Lower leg skin (tissue), 3 donors: Measurements from ENCODE around the gene CMTM8.

ENCODE experiments used
- POLR2A ChIP-seq, 2 donors: fragments of 450-650 bp; IDR thresholded peaks; one replicate each; pipeline ENCODE4 v1.6.1; 2016 to 2017; ENCODE audit warnings: antibody characterized with exemption in 2 of 2, mild to moderate bottlenecking in 1 of 2, moderate library complexity in 1 of 2
- TF ChIP-seq, protein P1 (sequence below), 3 donors: fragments of 450-650 bp; IDR thresholded peaks; one replicate each; pipeline ENCODE4 v1.5.1; 2016; ENCODE audit warnings: antibody characterized with exemption in 3 of 3, mild to moderate bottlenecking in 3 of 3, moderate library complexity in 2 of 3

GRCh38 chr3:32321095-32321790 lies 82.8 kb downstream of the CMTM8 start:
- TF ChIP-seq, protein P1, sequence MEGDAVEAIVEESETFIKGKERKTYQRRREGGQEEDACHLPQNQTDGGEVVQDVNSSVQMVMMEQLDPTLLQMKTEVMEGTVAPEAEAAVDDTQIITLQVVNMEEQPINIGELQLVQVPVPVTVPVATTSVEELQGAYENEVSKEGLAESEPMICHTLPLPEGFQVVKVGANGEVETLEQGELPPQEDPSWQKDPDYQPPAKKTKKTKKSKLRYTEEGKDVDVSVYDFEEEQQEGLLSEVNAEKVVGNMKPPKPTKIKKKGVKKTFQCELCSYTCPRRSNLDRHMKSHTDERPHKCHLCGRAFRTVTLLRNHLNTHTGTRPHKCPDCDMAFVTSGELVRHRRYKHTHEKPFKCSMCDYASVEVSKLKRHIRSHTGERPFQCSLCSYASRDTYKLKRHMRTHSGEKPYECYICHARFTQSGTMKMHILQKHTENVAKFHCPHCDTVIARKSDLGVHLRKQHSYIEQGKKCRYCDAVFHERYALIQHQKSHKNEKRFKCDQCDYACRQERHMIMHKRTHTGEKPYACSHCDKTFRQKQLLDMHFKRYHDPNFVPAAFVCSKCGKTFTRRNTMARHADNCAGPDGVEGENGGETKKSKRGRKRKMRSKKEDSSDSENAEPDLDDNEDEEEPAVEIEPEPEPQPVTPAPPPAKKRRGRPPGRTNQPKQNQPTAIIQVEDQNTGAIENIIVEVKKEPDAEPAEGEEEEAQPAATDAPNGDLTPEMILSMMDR (IDR thresholded peaks at IDR 0.05) = no peak
- TF ChIP-seq POLR2A (IDR thresholded peaks at IDR 0.05) = no peak
